ENCODE measurements around the gene CCDC192. TPM values are rescaled to one million over a fixed set of nuclear protein-coding genes. Genes with fewer than 3 reads are reported as not detected.
A peak's percentile ranks its signal among the peaks of the same experiment; 100 is the strongest.

Gene CCDC192
- total and polyA plus RNA-seq, 2 experiments from 2014 or later = 0.40 TPM; not detected in 1

DNA sequence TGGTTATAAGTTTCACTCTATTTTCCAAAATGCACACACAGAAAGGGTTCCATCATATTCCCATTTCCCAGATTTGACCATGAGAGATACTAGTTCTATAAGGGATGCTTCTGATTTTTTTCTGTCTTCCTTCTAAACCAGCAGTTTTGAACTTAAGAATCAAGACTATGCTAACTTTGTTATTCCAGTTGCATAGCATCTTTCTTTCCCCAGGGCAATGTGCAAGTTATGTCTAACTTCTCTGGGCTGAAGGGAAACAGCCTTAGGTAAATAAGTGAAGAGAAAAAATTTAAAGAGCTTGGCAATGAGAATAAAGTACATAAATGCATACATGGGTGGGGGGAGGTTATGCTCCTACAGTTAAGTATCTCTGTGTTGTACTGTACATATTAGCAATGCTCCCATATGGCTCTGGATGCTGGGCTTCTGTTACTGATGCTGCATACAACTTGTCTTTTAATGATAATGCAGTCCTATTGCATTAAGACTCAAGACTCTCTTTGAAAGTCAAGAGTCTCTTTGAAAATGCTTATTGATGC lies 254.6 kb downstream of the CCDC192 start:
- Histone ChIP-seq H3K79me2 (replicated peaks; ENCODE audit: insufficient read depth) (no peaks in the 10 kb centered on the region), H3K27ac (ENCODE audit: low read depth) (no peak overlapping the region), H2AFZ (no peak overlapping the region), H3K4me2 (peak overlapping the region; percentile 48), H3K27me3 (ENCODE audit: insufficient read depth) (no peaks in the 10 kb centered on the region), H3F3A (replicated peaks; ENCODE audit: low read depth) (no peaks in the 10 kb centered on the region), H3K36me3 (ENCODE audit: insufficient read depth) (no peaks in the 10 kb centered on the region), H3K4me3 (no peak overlapping the region), H4K20me1 (replicated peaks; ENCODE audit: insufficient read depth) (no peaks in the 10 kb centered on the region; the same call in 1 of the 2 replicates), H3K4me1 (ENCODE audit: insufficient read depth) (peaks cover 15% of the 10 kb centered on the region), H3K9me2 (ENCODE audit: insufficient read depth) (no peaks in the 10 kb centered on the region)
- TF ChIP-seq CREB1 (CRISPR knock-in tag; IDR thresholded peaks at IDR 0.05; ENCODE audit: low read depth) (no peak), ZNF331 (CRISPR knock-in tag; IDR thresholded peaks at IDR 0.05; ENCODE audit: low read depth) (no peak), NANOG (IDR thresholded peaks at IDR 0.05; ENCODE audit: borderline replicate concordance) (no peak), POLR2AphosphoS5 (IDR thresholded peaks at IDR 0.05; ENCODE audit: low read depth) (no peak), EZH2 (IDR thresholded peaks at IDR 0.05; ENCODE audit: low read depth, unreplicated experiment) (no peak), STAT1 (IDR thresholded peaks at IDR 0.05; ENCODE audit: unreplicated experiment) (no peak), ZNF114 (CRISPR knock-in tag; IDR thresholded peaks at IDR 0.05) (no peak)
- TF ChIP-seq, protein P1, sequence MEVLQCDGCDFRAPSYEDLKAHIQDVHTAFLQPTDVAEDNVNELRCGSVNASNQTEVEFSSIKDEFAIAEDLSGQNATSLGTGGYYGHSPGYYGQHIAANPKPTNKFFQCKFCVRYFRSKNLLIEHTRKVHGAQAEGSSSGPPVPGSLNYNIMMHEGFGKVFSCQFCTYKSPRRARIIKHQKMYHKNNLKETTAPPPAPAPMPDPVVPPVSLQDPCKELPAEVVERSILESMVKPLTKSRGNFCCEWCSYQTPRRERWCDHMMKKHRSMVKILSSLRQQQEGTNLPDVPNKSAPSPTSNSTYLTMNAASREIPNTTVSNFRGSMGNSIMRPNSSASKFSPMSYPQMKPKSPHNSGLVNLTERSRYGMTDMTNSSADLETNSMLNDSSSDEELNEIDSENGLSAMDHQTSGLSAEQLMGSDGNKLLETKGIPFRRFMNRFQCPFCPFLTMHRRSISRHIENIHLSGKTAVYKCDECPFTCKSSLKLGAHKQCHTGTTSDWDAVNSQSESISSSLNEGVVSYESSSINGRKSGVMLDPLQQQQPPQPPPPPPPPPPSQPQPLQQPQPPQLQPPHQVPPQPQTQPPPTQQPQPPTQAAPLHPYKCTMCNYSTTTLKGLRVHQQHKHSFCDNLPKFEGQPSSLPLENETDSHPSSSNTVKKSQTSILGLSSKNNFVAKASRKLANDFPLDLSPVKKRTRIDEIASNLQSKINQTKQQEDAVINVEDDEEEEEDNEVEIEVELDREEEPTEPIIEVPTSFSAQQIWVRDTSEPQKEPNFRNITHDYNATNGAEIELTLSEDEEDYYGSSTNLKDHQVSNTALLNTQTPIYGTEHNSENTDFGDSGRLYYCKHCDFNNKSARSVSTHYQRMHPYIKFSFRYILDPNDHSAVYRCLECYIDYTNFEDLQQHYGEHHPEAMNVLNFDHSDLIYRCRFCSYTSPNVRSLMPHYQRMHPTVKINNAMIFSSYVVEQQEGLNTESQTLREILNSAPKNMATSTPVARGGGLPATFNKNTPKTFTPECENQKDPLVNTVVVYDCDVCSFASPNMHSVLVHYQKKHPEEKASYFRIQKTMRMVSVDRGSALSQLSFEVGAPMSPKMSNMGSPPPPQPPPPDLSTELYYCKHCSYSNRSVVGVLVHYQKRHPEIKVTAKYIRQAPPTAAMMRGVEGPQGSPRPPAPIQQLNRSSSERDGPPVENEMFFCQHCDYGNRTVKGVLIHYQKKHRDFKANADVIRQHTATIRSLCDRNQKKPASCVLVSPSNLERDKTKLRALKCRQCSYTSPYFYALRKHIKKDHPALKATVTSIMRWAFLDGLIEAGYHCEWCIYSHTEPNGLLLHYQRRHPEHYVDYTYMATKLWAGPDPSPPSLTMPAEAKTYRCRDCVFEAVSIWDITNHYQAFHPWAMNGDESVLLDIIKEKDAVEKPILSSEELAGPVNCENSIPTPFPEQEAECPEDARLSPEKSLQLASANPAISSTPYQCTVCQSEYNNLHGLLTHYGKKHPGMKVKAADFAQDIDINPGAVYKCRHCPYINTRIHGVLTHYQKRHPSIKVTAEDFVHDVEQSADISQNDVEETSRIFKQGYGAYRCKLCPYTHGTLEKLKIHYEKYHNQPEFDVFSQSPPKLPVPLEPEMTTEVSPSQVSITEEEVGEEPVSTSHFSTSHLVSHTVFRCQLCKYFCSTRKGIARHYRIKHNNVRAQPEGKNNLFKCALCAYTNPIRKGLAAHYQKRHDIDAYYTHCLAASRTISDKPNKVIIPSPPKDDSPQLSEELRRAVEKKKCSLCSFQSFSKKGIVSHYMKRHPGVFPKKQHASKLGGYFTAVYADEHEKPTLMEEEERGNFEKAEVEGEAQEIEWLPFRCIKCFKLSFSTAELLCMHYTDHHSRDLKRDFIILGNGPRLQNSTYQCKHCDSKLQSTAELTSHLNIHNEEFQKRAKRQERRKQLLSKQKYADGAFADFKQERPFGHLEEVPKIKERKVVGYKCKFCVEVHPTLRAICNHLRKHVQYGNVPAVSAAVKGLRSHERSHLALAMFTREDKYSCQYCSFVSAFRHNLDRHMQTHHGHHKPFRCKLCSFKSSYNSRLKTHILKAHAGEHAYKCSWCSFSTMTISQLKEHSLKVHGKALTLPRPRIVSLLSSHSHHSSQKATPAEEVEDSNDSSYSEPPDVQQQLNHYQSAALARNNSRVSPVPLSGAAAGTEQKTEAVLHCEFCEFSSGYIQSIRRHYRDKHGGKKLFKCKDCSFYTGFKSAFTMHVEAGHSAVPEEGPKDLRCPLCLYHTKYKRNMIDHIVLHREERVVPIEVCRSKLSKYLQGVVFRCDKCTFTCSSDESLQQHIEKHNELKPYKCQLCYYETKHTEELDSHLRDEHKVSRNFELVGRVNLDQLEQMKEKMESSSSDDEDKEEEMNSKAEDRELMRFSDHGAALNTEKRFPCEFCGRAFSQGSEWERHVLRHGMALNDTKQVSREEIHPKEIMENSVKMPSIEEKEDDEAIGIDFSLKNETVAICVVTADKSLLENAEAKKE (CRISPR knock-in tag; IDR thresholded peaks at IDR 0.05) = no peak
- TF ChIP-seq, protein P2, sequence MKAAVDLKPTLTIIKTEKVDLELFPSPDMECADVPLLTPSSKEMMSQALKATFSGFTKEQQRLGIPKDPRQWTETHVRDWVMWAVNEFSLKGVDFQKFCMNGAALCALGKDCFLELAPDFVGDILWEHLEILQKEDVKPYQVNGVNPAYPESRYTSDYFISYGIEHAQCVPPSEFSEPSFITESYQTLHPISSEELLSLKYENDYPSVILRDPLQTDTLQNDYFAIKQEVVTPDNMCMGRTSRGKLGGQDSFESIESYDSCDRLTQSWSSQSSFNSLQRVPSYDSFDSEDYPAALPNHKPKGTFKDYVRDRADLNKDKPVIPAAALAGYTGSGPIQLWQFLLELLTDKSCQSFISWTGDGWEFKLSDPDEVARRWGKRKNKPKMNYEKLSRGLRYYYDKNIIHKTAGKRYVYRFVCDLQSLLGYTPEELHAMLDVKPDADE (IDR thresholded peaks at IDR 0.05) = no peak
- H3K4me1 Mint-ChIP-seq = peaks cover 28% of the 10 kb centered on the region
- no peak for ATAC-seq
- H3K9me3 Mint-ChIP-seq = no peaks in the 10 kb centered on the region; the same call in 2 of the 3 replicates
- no peaks in the 10 kb centered on the region for H3K36me3 Mint-ChIP-seq (ENCODE audit: low read depth)
- H3K27me3 Mint-ChIP-seq (ENCODE audit: insufficient read depth, low read depth, poor library complexity) = no peaks in the 10 kb centered on the region
- DNase-seq (ENCODE audit: low spot score) = no peak
- H3K27ac Mint-ChIP-seq = no peak overlapping the region
- no peak overlapping the region for H3K4me3 Mint-ChIP-seq
